GM12872 (cell line): ENCODE measurements around the gene AHDC1.

Source experiments
- TF ChIP-seq, protein P1 (sequence below): IDR thresholded peaks from 3 replicates; pipeline ENCODE4 v1.5.1; 2011; ENCODE audit warnings: low read depth, mild to moderate bottlenecking, low read length, moderate library complexity; ENCODE audit not compliant: insufficient read depth

The AHDC1 gene

GRCh38 chr1:27504588-27505419 lies 99.1 kb downstream of the AHDC1 start:
- TF ChIP-seq, protein P1, sequence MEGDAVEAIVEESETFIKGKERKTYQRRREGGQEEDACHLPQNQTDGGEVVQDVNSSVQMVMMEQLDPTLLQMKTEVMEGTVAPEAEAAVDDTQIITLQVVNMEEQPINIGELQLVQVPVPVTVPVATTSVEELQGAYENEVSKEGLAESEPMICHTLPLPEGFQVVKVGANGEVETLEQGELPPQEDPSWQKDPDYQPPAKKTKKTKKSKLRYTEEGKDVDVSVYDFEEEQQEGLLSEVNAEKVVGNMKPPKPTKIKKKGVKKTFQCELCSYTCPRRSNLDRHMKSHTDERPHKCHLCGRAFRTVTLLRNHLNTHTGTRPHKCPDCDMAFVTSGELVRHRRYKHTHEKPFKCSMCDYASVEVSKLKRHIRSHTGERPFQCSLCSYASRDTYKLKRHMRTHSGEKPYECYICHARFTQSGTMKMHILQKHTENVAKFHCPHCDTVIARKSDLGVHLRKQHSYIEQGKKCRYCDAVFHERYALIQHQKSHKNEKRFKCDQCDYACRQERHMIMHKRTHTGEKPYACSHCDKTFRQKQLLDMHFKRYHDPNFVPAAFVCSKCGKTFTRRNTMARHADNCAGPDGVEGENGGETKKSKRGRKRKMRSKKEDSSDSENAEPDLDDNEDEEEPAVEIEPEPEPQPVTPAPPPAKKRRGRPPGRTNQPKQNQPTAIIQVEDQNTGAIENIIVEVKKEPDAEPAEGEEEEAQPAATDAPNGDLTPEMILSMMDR, result no peak

DNA sequence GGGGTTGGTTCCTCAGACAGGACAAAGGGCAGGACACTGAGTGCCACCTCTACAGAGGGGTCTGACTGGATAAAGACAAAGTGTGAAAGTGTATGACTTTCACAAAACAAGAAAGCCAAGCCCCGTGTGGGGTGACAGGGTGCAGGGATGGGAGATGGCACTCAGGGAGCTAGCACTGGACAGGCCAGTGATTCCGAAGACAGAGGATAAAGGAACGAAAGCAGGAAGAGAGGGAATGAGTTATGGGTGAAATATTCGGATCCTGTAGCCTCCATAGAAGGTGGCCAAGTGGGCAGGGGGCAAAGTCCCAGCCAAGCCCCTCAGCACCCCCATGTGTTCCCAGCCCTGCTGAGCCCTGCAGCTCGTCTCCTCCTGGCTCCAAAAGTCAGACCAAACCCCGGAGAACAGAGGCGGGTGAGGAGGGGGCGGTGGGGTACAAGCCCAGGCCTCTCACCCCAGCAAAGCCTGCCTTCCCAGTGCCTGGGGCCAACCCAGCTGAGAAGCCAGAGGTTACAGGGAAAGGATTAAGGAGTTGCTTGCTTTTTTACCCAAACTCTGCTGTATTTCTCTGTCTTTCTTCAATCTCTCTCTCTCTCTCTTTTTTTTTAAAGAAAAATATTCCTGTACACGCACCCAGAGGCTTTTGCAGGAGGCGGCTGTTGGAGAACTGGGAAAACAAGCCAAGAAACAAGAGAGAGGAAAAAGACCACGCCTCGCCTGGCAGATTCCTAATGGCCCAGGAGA lies 99.9 kb downstream of the AHDC1 start:
- TF ChIP-seq, protein P1, result no peak

GRCh38 chr1:27503033-27503432 lies 100.9 kb downstream of the AHDC1 start:
- TF ChIP-seq, protein P1, result no peak

- TF ChIP-seq, protein P1, result no peak
These were observed 104.8 kb downstream of the AHDC1 start for GRCh38 chr1:27499142-27499541.

GRCh38 chr1:27496604-27497155 lies 107.3 kb downstream of the AHDC1 start:
- TF ChIP-seq, protein P1, result no peak

DNA sequence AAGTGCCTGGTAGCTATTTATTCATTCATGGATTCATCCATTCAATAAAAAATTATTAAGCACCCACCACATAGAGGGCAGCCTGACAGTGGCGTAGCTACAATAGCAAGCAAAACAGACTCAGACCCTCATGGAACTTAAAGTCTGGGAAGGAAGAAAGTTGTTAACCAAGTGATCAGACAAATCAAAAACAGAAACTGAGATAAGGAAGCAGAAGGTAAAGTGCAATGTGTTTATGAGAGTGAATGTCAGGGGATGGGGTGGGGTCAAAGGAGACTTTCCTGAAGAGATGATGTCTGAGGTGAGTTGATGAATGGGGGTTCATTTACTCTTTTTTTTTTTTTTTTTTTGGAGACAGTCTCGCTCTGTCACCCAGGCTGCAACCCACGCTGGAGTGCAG lies 111.1 kb downstream of the AHDC1 start:
- TF ChIP-seq, protein P1, result no peak

- TF ChIP-seq, protein P1, result no peak
These were observed 111.9 kb downstream of the AHDC1 start for GRCh38 chr1:27491748-27492700.
